SK-N-SH treated with all-trans-retinoic acid at 6 μM for 48 hours (cell line): ENCODE data around the gene AXIN2.

ENCODE experiments used
- CREB5 ChIP-seq: fragments of 250-450 bp; sonication (Bioruptor Pico); IDR thresholded peaks from 2 replicates; pipeline ENCODE4 v1.5.1; 2020; ENCODE audit warnings: low read depth, mild to moderate bottlenecking, moderate library complexity
- ESRRG ChIP-seq: fragments of 250-450 bp; sonication (Bioruptor Pico); IDR thresholded peaks from 2 replicates; pipeline ENCODE4 v1.6.1; 2021; ENCODE audit warnings: mild to moderate bottlenecking
- PATZ1 ChIP-seq: fragments of 250-450 bp; sonication (Bioruptor Pico); IDR thresholded peaks from 2 replicates; pipeline ENCODE4 v1.8.0; 2020; ENCODE audit warnings: mild to moderate bottlenecking, moderate library complexity, borderline replicate concordance
- RARB ChIP-seq: fragments of 250-450 bp; sonication (Bioruptor Pico); IDR thresholded peaks from 2 replicates; pipeline ENCODE4 v1.8.0; 2021; ENCODE audit warnings: mild to moderate bottlenecking, moderate library complexity
- TOX ChIP-seq: fragments of 250-450 bp; sonication (Bioruptor Pico); IDR thresholded peaks from 2 replicates; pipeline ENCODE4 v1.8.0; 2021; ENCODE audit warnings: mild to moderate bottlenecking, moderate library complexity, borderline replicate concordance
- TSHZ2 ChIP-seq: fragments of 250-450 bp; sonication (Bioruptor Pico); IDR thresholded peaks from 2 replicates; pipeline ENCODE4 v1.5.0; 2020; ENCODE audit warnings: mild to moderate bottlenecking, moderate library complexity

GRCh38 chr17:65544672-65545071 is 16.8 kb downstream of the AXIN2 start:
- no peak for TF ChIP-seq CREB5 (CRISPR knock-in tag)
- no peak for TF ChIP-seq RARB (CRISPR knock-in tag)
- TF ChIP-seq TSHZ2 (CRISPR knock-in tag): no peak
- TF ChIP-seq PATZ1 (CRISPR knock-in tag): no peak
- no peak for TF ChIP-seq TOX (CRISPR knock-in tag)
- no peak for TF ChIP-seq ESRRG (CRISPR knock-in tag)
